H9 (cell line): ENCODE measurements around the gene DAB1. TPM values are rescaled to one million over a fixed set of nuclear protein-coding genes. Genes with fewer than 3 reads are reported as not detected.

Experiments used
- DNase-seq: peaks from one replicate; pipeline ENCODE4 v3.0.0-alpha.2; 2017
- H2AFZ ChIP-seq: one replicate; pipeline ENCODE4 v1.6.1; 2013; ENCODE audit warnings: mild to moderate bottlenecking, low read length, control low read depth, moderate library complexity
- H2AK5ac ChIP-seq: 2 replicates; pipeline ENCODE4 v1.6.1; 2013; ENCODE audit warnings: low read length, control low read depth, mixed read lengths; ENCODE audit not compliant: insufficient read length
- H2BK120ac ChIP-seq: one replicate; pipeline ENCODE4 v1.6.1; 2013; ENCODE audit warnings: low read depth, mild to moderate bottlenecking, low read length, control low read depth, inconsistent platforms; ENCODE audit not compliant: poor library complexity, severe bottlenecking
- H2BK12ac ChIP-seq: 2 replicates; pipeline ENCODE4 v1.6.1; 2013; ENCODE audit warnings: low read length, control low read depth, mixed read lengths, low read depth; ENCODE audit not compliant: insufficient read length
- H2BK15ac ChIP-seq: 2 replicates; pipeline ENCODE4 v1.6.1; 2013; ENCODE audit warnings: low read depth, low read length, control low read depth
- H2BK20ac ChIP-seq: one replicate; pipeline ENCODE4 v1.6.1; 2013; ENCODE audit warnings: low read depth, mild to moderate bottlenecking, low read length, control low read depth, inconsistent platforms; ENCODE audit not compliant: poor library complexity, severe bottlenecking
- H2BK5ac ChIP-seq: 2 replicates; pipeline ENCODE4 v1.6.1; 2013; ENCODE audit warnings: low read length, control low read depth, mixed read lengths; ENCODE audit not compliant: insufficient read length
- H3K14ac ChIP-seq: 2 replicates; pipeline ENCODE4 v1.6.1; 2013; ENCODE audit warnings: low read length, control low read depth; ENCODE audit not compliant: insufficient read depth
- H3K18ac ChIP-seq: 2 replicates; pipeline ENCODE4 v1.6.1; 2013; ENCODE audit warnings: low read depth, mild to moderate bottlenecking, mixed read lengths, low read length, control low read depth; ENCODE audit not compliant: insufficient read length
- H3K23ac ChIP-seq: 2 replicates; pipeline ENCODE4 v1.6.1; 2013; ENCODE audit warnings: low read length, control low read depth, mixed read lengths, low read depth; ENCODE audit not compliant: insufficient read length
- H3K23me2 ChIP-seq: 2 replicates; pipeline ENCODE4 v1.6.1; 2013; ENCODE audit warnings: low read depth, mild to moderate bottlenecking, mixed read lengths, low read length, control low read depth; ENCODE audit not compliant: insufficient read length, poor library complexity, severe bottlenecking
- H3K27ac ChIP-seq: 2 replicates; pipeline ENCODE4 v1.5.1; 2013; ENCODE audit warnings: low read length, control low read depth, mixed read lengths, low read depth; ENCODE audit not compliant: insufficient read length
- H3K27me3 ChIP-seq: 2 replicates; pipeline ENCODE4 v1.6.1; 2013; ENCODE audit warnings: low read length, control low read depth, inconsistent platforms; ENCODE audit not compliant: insufficient read depth
- H3K4ac ChIP-seq: 2 replicates; pipeline ENCODE4 v1.6.1; 2013; ENCODE audit warnings: low read depth, mild to moderate bottlenecking, control low read depth, inconsistent platforms, low read length, moderate library complexity
- H3K4me1 ChIP-seq: 2 replicates; pipeline ENCODE4 v1.6.1; 2013; ENCODE audit warnings: low read length, control low read depth, inconsistent platforms; ENCODE audit not compliant: insufficient read depth
- H3K4me2 ChIP-seq: 2 replicates; pipeline ENCODE4 v1.6.1; 2013; ENCODE audit warnings: low read length, control low read depth, mixed read lengths; ENCODE audit not compliant: insufficient read length, insufficient read depth
- H3K56ac ChIP-seq: 2 replicates; pipeline ENCODE4 v1.6.1; 2013; ENCODE audit warnings: low read depth, mild to moderate bottlenecking, mixed read lengths, low read length, control low read depth; ENCODE audit not compliant: insufficient read length
- H3K79me1 ChIP-seq: 2 replicates; pipeline ENCODE4 v1.6.1; 2013; ENCODE audit warnings: low read depth, mild to moderate bottlenecking, moderate library complexity, low read length, control low read depth, inconsistent platforms; ENCODE audit not compliant: insufficient read depth, poor library complexity, severe bottlenecking
- H3K79me2 ChIP-seq: 2 replicates; pipeline ENCODE4 v1.6.1; 2013; ENCODE audit warnings: low read length, control low read depth, inconsistent platforms; ENCODE audit not compliant: insufficient read depth
- H3K9ac ChIP-seq: 2 replicates; pipeline ENCODE4 v1.6.1; 2013; ENCODE audit warnings: low read length, control low read depth, mixed read lengths; ENCODE audit not compliant: insufficient read length; ENCODE audit errors: extremely low read depth
- H3K9me3 ChIP-seq: one replicate; pipeline ENCODE4 v1.6.1; 2013; ENCODE audit warnings: low read depth, low read length, inconsistent platforms; ENCODE audit not compliant: control insufficient read depth
- H3T11ph ChIP-seq: one replicate; pipeline ENCODE4 v1.6.1; 2013; ENCODE audit warnings: mild to moderate bottlenecking, low read length, control low read depth, inconsistent platforms
- H4K20me1 ChIP-seq: one replicate; pipeline ENCODE4 v1.6.1; 2013; ENCODE audit not compliant: control insufficient read depth, insufficient read length, insufficient read depth
- H4K5ac ChIP-seq: 2 replicates; pipeline ENCODE4 v1.6.1; 2013; ENCODE audit warnings: low read depth, mild to moderate bottlenecking, mixed read lengths, low read length, control low read depth; ENCODE audit not compliant: insufficient read length
- H4K8ac ChIP-seq: replicated peaks from 2 replicates; pipeline ENCODE4 v1.6.1; 2013; ENCODE audit warnings: low read length, control low read depth, mixed read lengths, low read depth; ENCODE audit not compliant: insufficient read length
- H4K91ac ChIP-seq: 2 replicates; pipeline ENCODE4 v1.6.1; 2013; ENCODE audit warnings: low read depth, mild to moderate bottlenecking, moderate library complexity, mixed read lengths, low read length, control low read depth; ENCODE audit not compliant: insufficient read length
- H3K27ac Mint-ChIP-seq, 3 experiments: 2 replicates in 2 of 3; 3 replicates in 1 of 3; pipeline ENCODE4 v1.8.0; 2020 to 2021; ENCODE audit warnings: mixed read lengths in 3 of 3, mild to moderate bottlenecking in 1 of 3, moderate library complexity in 1 of 3
- H3K27me3 Mint-ChIP-seq: 2 replicates; pipeline ENCODE4 v1.8.0; 2021; ENCODE audit warnings: low read depth, mild to moderate bottlenecking, moderate library complexity, mixed read lengths
- H3K36me3 Mint-ChIP-seq, 3 experiments: 2 replicates in 2 of 3; 3 replicates in 1 of 3; pipeline ENCODE4 v1.8.0; 2020 to 2021; ENCODE audit warnings: low read depth in 3 of 3, mixed read lengths in 3 of 3; ENCODE audit not compliant: insufficient read depth in 1 of 3
- H3K4me1 Mint-ChIP-seq, 2 experiments: 2 replicates each; pipeline ENCODE4 v1.8.0; 2020; ENCODE audit warnings: mixed read lengths in 2 of 2
- H3K4me3 Mint-ChIP-seq, 2 experiments: 2 replicates in 1 of 2; 3 replicates in 1 of 2; pipeline ENCODE4 v1.8.0; 2020 to 2021; ENCODE audit warnings: mild to moderate bottlenecking in 2 of 2, mixed read lengths in 2 of 2, moderate library complexity in 1 of 2
- H3K9me3 Mint-ChIP-seq, 2 experiments: 2 replicates in 1 of 2; 3 replicates in 1 of 2; pipeline ENCODE4 v1.8.0; 2020; ENCODE audit warnings: mild to moderate bottlenecking in 2 of 2, mixed read lengths in 2 of 2, moderate library complexity in 1 of 2
- CTCF ChIP-seq: fragments of 200-600 bp; sonication (generic); conservative IDR thresholded peaks from 3 replicates; pipeline ENCODE4 v1.8.0; 2021; ENCODE audit warnings: antibody characterized with exemption, mild to moderate bottlenecking
- WGBS: extraction: QIAGEN DNeasy Blood & Tissue Kit; methylation state at CpG from one replicate; pipeline ENCODE4 v1.1.7; 2013; ENCODE audit warnings: missing lambda C conversion rate, low lambda C conversion rate, mixed read lengths; ENCODE audit not compliant: insufficient read length; ENCODE audit errors: extremely low coverage; 5-methylcytosine and 5-hydroxymethylcytosine counted together
- total RNA-seq: library from RNA; stranded (reverse); gene quantifications from 2 replicates; pipeline ENCODE4 v1.2.1, GENCODE V29; 2021

DAB1 gene
- total RNA-seq, 1 experiment from 2014 or later, result 9.3 TPM

DNA sequence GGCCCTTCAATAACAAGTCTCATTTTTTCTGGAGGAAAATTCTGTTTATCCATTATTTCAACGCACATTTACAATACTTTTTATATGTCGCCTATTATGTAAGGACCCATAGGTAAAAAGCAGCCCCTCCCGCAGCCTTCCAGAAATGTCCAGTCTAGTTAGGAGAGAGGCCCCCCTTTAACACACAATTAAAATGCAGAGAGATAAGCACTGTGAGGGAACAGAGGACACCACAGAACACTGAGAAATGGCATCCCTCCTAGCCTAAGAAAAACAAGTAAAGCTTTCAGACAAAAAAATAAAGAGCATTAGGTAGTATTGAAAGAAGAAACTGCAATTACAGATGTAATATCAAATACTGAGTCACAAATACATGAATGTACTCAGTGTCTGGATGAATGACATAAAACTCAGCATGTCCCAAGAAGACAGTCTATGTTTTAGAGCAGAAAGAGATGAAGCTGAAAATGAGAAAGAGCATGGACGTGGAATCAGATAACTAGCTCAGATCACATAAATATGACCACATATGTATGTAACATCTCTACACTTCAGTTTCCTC is 62.9 kb downstream of the DAB1 start:
- H3K27ac ChIP-seq, result no peak overlapping the region
- H3K79me1 ChIP-seq, result no peaks in the 10 kb centered on the region
- Mint-ChIP-seq H3K4me3 (no peak overlapping the region), H3K9me3 (peaks cover 13 to 15% of the 10 kb centered on the region in 2 experiments), H3K36me3 (peaks cover 8 to 15% (median 13%) of the 10 kb centered on the region in 3 experiments), H3K27me3 (no peaks in the 10 kb centered on the region), H3K4me1 (peaks cover 18 to 21% of the 10 kb centered on the region in 2 experiments), H3K27ac (no peak overlapping the region)
- H3K56ac ChIP-seq, result no peak overlapping the region
- H2BK12ac ChIP-seq, result no peak overlapping the region
- H3K4ac ChIP-seq, result no peak overlapping the region
- no peaks in the 10 kb centered on the region for H3K23me2 ChIP-seq
- H3K4me2 ChIP-seq, result no peak overlapping the region
- H3K14ac ChIP-seq, result no peak overlapping the region
- H3T11ph ChIP-seq, result no peak overlapping the region
- no peak for TF ChIP-seq CTCF
- no peak overlapping the region for H2BK120ac ChIP-seq
- H2AK5ac ChIP-seq, result no peak overlapping the region
- H4K91ac ChIP-seq, result no peak overlapping the region
- no peaks in the 10 kb centered on the region for H3K9me3 ChIP-seq
- no peaks in the 10 kb centered on the region for H3K4me1 ChIP-seq
- WGBS, result no CpG with 5 or more reads among the region's 4 CpGs
- no peak overlapping the region for H3K18ac ChIP-seq
- H3K9ac ChIP-seq, result no peak overlapping the region
- no peak overlapping the region for H2BK20ac ChIP-seq
- H4K5ac ChIP-seq, result no peak overlapping the region
- no peak overlapping the region for H2BK5ac ChIP-seq
- no peaks in the 10 kb centered on the region for H3K79me2 ChIP-seq
- H4K20me1 ChIP-seq, result no peaks in the 10 kb centered on the region
- DNase-seq, result no peak
- no peak overlapping the region for H3K23ac ChIP-seq
- no peak overlapping the region for H2BK15ac ChIP-seq
- no peak overlapping the region for H4K8ac ChIP-seq
- H3K27me3 ChIP-seq, result no peaks in the 10 kb centered on the region
- no peak overlapping the region for H2AFZ ChIP-seq
